Transverse colon (tissue), 4 donors: ENCODE data around the gene TARDBP.

Experiments used
- EP300 ChIP-seq: sonication (generic); formaldehyde crosslinking; IDR thresholded peaks from one replicate; pipeline ENCODE4 v1.6.1; 2017; ENCODE audit warnings: antibody characterized with exemption, low read depth
- POLR2A ChIP-seq: fragments of 450-650 bp; IDR thresholded peaks from one replicate; pipeline ENCODE4 v1.6.1; 2016; ENCODE audit warnings: antibody characterized with exemption, mild to moderate bottlenecking, moderate library complexity
- POLR2AphosphoS5 ChIP-seq, 3 donors: sonication (generic); formaldehyde crosslinking; IDR thresholded peaks; one replicate each; pipeline ENCODE4 v1.6.1; 2016; ENCODE audit warnings: antibody characterized with exemption in 3 of 3
- TF ChIP-seq, protein P1 (sequence below), 5 experiments: fragments of 200-600 bp in 3 of 5; fragments of 450-650 bp in 2 of 5; sonication (generic) in 3 of 5; IDR thresholded peaks; 1 replicate in 2 of 5; 2 replicates in 3 of 5; pipeline ENCODE4 v1.5.1; 2016 to 2017; ENCODE audit warnings: antibody characterized with exemption in 5 of 5, inconsistent platforms in 3 of 5, mild to moderate bottlenecking in 2 of 5, moderate library complexity in 1 of 5

DNA sequence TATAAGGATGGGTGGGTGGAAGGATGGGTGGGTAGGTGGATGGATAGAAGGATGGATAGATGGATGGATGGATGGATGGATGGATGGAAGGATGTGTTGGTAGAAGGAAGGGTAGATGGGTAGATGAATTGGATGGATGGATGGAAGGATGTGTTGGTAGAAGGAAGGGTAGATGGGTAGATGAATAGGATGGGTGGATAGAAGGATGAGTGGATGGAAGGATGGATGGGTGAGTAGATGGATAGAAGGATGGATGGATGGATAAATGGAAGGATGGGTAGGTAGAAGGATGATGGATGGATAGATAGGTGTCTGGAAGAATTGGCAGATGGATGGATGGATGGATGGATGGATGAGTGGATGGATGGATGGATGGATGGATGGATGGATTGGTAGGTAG is 28.6 kb downstream of the TARDBP start:
- TF ChIP-seq, protein P1, sequence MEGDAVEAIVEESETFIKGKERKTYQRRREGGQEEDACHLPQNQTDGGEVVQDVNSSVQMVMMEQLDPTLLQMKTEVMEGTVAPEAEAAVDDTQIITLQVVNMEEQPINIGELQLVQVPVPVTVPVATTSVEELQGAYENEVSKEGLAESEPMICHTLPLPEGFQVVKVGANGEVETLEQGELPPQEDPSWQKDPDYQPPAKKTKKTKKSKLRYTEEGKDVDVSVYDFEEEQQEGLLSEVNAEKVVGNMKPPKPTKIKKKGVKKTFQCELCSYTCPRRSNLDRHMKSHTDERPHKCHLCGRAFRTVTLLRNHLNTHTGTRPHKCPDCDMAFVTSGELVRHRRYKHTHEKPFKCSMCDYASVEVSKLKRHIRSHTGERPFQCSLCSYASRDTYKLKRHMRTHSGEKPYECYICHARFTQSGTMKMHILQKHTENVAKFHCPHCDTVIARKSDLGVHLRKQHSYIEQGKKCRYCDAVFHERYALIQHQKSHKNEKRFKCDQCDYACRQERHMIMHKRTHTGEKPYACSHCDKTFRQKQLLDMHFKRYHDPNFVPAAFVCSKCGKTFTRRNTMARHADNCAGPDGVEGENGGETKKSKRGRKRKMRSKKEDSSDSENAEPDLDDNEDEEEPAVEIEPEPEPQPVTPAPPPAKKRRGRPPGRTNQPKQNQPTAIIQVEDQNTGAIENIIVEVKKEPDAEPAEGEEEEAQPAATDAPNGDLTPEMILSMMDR (IDR thresholded peaks at IDR 0.05), result no peak
- TF ChIP-seq POLR2AphosphoS5 (IDR thresholded peaks at IDR 0.05) (no peak), POLR2A (no peak), EP300 (no peak)
